KMS-11 (cell line): ENCODE results near the gene NELFB.

Experiments used
- H2AFZ ChIP-seq: fragments of 200-600 bp; sonication (generic); 2 replicates; pipeline ENCODE4 v1.6.1; 2016; ENCODE audit warnings: antibody characterized with exemption, mixed run types, low read depth
- H3K27ac ChIP-seq: fragments of 200-600 bp; sonication (generic); 2 replicates; pipeline ENCODE4 v1.6.1; 2016; ENCODE audit warnings: mild to moderate bottlenecking, mixed run types
- H3K27me3 ChIP-seq: fragments of 200-600 bp; sonication (generic); 2 replicates; pipeline ENCODE4 v1.6.1; 2017; ENCODE audit warnings: mild to moderate bottlenecking, low read depth, mixed run types, moderate library complexity; ENCODE audit not compliant: insufficient read depth
- H3K36me3 ChIP-seq: fragments of 200-600 bp; sonication (generic); 2 replicates; pipeline ENCODE4 v1.6.1; 2017; ENCODE audit warnings: mild to moderate bottlenecking, mixed run types; ENCODE audit not compliant: insufficient read depth
- H3K4me1 ChIP-seq: fragments of 200-600 bp; sonication (generic); 2 replicates; pipeline ENCODE4 v1.6.1; 2016; ENCODE audit warnings: mild to moderate bottlenecking, low read depth, mixed run types; ENCODE audit not compliant: poor library complexity, severe bottlenecking
- H3K4me2 ChIP-seq: fragments of 200-600 bp; sonication (generic); 2 replicates; pipeline ENCODE4 v1.7.0; 2016; ENCODE audit warnings: mild to moderate bottlenecking, mixed run types
- H3K4me3 ChIP-seq: fragments of 200-600 bp; sonication (generic); IDR thresholded peaks from 2 replicates; pipeline ENCODE4 v1.6.1; 2017; ENCODE audit warnings: low read depth, low read length, mixed read lengths; ENCODE audit not compliant: insufficient read depth
- H3K79me2 ChIP-seq: fragments of 200-600 bp; sonication (generic); 2 replicates; pipeline ENCODE4 v1.6.1; 2016; ENCODE audit warnings: low read depth, mixed run types; ENCODE audit not compliant: insufficient read depth
- H3K9ac ChIP-seq: fragments of 200-600 bp; sonication (generic); 2 replicates; pipeline ENCODE4 v1.6.1; 2016; ENCODE audit warnings: mild to moderate bottlenecking, mixed run types
- H4K20me1 ChIP-seq: fragments of 200-600 bp; sonication (generic); 2 replicates; pipeline ENCODE4 v1.6.1; 2016; ENCODE audit warnings: mild to moderate bottlenecking, mixed run types; ENCODE audit not compliant: insufficient read depth
- TF ChIP-seq, protein P1 (sequence below): fragments of 200-600 bp; sonication (generic); conservative IDR thresholded peaks from 2 replicates; pipeline ENCODE4 v1.6.1; 2017; ENCODE audit warnings: low read depth, mild to moderate bottlenecking, antibody characterized with exemption, low read length, moderate library complexity, mixed read lengths

The NELFB gene

GRCh38 chr9:137270929-137271695 lies 16.0 kb downstream of the NELFB start:
- H3K36me3 ChIP-seq = no peaks in the 10 kb centered on the region
- peak overlapping the region; percentile 64 for H3K4me2 ChIP-seq
- H3K9ac ChIP-seq = no peak overlapping the region
- no peaks in the 10 kb centered on the region for H3K79me2 ChIP-seq
- no peak overlapping the region for H2AFZ ChIP-seq
- peak overlapping the region; percentile 74 for H3K27ac ChIP-seq
- no peaks in the 10 kb centered on the region for H3K27me3 ChIP-seq
- peaks cover 26% of the 10 kb centered on the region for H3K4me1 ChIP-seq
- no peaks in the 10 kb centered on the region for H4K20me1 ChIP-seq
- H3K4me3 ChIP-seq = no peak overlapping the region
- TF ChIP-seq, protein P1, sequence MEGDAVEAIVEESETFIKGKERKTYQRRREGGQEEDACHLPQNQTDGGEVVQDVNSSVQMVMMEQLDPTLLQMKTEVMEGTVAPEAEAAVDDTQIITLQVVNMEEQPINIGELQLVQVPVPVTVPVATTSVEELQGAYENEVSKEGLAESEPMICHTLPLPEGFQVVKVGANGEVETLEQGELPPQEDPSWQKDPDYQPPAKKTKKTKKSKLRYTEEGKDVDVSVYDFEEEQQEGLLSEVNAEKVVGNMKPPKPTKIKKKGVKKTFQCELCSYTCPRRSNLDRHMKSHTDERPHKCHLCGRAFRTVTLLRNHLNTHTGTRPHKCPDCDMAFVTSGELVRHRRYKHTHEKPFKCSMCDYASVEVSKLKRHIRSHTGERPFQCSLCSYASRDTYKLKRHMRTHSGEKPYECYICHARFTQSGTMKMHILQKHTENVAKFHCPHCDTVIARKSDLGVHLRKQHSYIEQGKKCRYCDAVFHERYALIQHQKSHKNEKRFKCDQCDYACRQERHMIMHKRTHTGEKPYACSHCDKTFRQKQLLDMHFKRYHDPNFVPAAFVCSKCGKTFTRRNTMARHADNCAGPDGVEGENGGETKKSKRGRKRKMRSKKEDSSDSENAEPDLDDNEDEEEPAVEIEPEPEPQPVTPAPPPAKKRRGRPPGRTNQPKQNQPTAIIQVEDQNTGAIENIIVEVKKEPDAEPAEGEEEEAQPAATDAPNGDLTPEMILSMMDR = no peak

- Histone ChIP-seq H3K36me3 (no peaks in the 10 kb centered on the region), H3K4me2 (peak overlapping the region; percentile 64; the same call in 1 of the 2 replicates)
Measured at GRCh38 chr9:137271696-137272076, 16.6 kb downstream of the NELFB start.

DNA sequence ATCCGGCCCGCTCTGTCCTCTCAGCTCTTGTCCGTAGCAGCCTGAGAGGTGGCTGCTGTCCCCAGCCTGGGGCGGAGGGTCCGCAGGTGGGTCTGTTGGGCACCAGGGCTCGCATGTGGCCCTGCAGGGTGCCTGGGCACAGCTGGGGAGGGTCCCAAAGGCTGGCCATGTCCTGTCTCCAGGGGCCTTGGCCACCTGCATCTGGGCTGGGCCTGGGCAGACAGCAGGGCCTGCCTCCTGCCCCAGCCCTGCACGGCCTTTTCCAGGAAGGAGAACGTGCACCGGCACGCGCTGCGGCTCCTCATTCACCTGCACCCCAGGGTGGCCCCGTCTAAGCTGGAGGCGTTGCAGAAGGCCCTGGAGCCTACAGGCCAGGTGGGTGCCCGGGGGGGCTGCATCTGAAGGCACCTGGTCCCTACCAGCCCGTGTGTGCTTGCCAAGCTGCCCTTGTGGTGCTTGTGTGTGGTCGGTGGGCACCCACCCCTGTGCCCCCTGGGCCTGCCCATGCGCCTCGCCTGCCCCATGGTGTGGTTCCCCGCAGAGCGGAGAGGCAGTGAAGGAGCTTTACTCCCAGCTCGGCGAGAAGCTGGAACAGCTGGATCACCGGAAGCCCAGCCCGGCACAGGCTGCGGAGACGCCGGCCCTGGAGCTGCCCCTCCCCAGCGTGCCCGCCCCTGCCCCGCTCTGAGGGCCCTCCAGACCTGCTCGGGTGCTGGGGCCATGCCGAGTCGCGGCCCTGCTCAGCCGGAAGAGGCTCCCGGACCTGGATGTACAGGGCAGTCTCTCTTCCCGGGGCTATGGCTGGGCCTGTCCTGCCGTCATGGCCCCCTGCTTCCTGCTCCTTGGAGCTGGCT lies 17.3 kb downstream of the NELFB start:
- H3K27ac ChIP-seq = no peak overlapping the region
- H3K36me3 ChIP-seq = no peaks in the 10 kb centered on the region
- no peak overlapping the region; the same call in 1 of the 2 replicates for H3K4me2 ChIP-seq
- peaks cover 26% of the 10 kb centered on the region for H3K4me1 ChIP-seq
- no peaks in the 10 kb centered on the region for H4K20me1 ChIP-seq
- no peaks in the 10 kb centered on the region for H3K79me2 ChIP-seq
- H3K27me3 ChIP-seq = no peaks in the 10 kb centered on the region
- H2AFZ ChIP-seq = no peak overlapping the region
- no peak overlapping the region for H3K4me3 ChIP-seq
- TF ChIP-seq, protein P1 = no peak
- H3K9ac ChIP-seq = no peak overlapping the region

More at GRCh38 chr9:137271696-137272076, 16.6 kb downstream of the NELFB start:
- Histone ChIP-seq H4K20me1 (no peaks in the 10 kb centered on the region), H3K4me1 (peaks cover 26% of the 10 kb centered on the region), H3K4me3 (no peak overlapping the region), H2AFZ (no peak overlapping the region), H3K27me3 (no peaks in the 10 kb centered on the region), H3K9ac (no peak overlapping the region), H3K79me2 (no peaks in the 10 kb centered on the region), H3K27ac (peak overlapping the region; percentile 74)
- TF ChIP-seq, protein P1 = no peak

DNA sequence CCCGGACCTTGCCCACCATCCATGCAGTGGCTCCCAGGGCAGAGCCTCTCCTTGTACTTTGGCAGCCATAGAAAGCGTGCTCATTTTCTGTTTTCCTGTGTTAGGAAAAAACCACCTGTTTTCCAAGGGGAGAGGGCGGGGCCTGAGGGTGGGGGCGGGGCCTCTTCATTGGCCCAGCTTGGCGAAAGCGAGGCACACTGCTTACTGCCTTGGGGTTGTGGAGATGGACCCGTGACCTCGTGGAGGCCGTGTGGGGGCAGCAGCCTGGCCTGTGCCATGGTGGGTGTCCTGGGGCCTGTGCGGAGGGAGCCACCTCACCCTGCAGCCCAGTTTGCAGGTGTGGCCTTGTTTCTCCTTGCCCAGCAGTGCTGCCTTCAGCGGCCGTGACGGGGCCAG lies 18.0 kb downstream of the NELFB start:
- no peak overlapping the region for H3K4me2 ChIP-seq

More for the DNA sequence above, 18.0 kb downstream of the NELFB start:
- Histone ChIP-seq H3K4me1 (peaks cover 26% of the 10 kb centered on the region), H4K20me1 (no peaks in the 10 kb centered on the region), H3K27me3 (no peaks in the 10 kb centered on the region), H3K9ac (no peak overlapping the region), H2AFZ (no peak overlapping the region), H3K79me2 (no peaks in the 10 kb centered on the region), H3K4me3 (no peak overlapping the region), H3K27ac (no peak overlapping the region), H3K36me3 (no peaks in the 10 kb centered on the region)
- TF ChIP-seq, protein P1 = no peak
